ENCODE measurements around the gene CDK8.

The CDK8 gene

DNA sequence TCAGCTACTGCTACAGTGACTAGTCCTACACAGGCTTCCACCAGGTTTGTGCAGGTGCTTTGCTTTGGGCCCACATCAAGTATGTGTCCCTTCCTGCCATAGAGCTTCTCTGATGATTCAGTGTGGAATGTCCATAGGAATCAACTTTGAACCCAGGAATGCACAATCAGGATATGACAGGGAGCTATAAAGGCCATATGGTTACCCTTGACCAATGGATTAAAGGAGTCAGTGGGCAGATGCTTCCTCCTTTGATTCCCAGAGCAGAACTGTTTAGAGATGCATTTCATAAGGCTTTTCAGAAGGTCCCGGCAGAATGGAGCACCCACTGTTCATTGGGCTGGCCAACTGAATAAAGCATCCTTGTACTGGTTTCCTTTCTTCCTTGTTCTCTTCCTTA lies 158.3 kb downstream of the CDK8 start:
- no peaks in the 10 kb centered on the region for H3K36me3 ChIP-seq (ENCODE audit: control insufficient read depth, insufficient read depth, low read length)
- H3K27me3 ChIP-seq (ENCODE audit: control insufficient read depth, insufficient read depth, low read length), result no peaks in the 10 kb centered on the region
- H3K9me3 ChIP-seq (ENCODE audit: control insufficient read depth, insufficient read depth, low read depth, low read length), result no peaks in the 10 kb centered on the region
- no peaks in the 10 kb centered on the region for H3K4me1 ChIP-seq (ENCODE audit: control insufficient read depth, insufficient read depth, low read length)
- no peak overlapping the region for H3K4me3 ChIP-seq (ENCODE audit: low read depth, low read length)
- no peak overlapping the region for H3K9ac ChIP-seq (ENCODE audit: low read length)
- H3K27ac ChIP-seq (ENCODE audit: low read depth, low read length), result no peak overlapping the region

GRCh38 chr13:26412936-26413716 lies 159.2 kb downstream of the CDK8 start:
- Histone ChIP-seq H3K4me1 (ENCODE audit: control insufficient read depth, insufficient read depth, low read length) (no peaks in the 10 kb centered on the region), H3K27ac (ENCODE audit: low read depth, low read length) (no peak overlapping the region)

GRCh38 chr13:26420282-26420960 lies 166.5 kb downstream of the CDK8 start:
- no peak overlapping the region for H3K27ac ChIP-seq (ENCODE audit: low read depth, low read length)
- no peaks in the 10 kb centered on the region for H3K27me3 ChIP-seq (ENCODE audit: control insufficient read depth, insufficient read depth, low read length)
- H3K4me3 ChIP-seq (ENCODE audit: low read depth, low read length), result no peak overlapping the region
- H3K4me1 ChIP-seq (ENCODE audit: control insufficient read depth, insufficient read depth, low read length), result no peaks in the 10 kb centered on the region
- no peaks in the 10 kb centered on the region for H3K9me3 ChIP-seq (ENCODE audit: control insufficient read depth, insufficient read depth, low read depth, low read length)
- no peak overlapping the region for H3K9ac ChIP-seq (ENCODE audit: low read length)
- H3K36me3 ChIP-seq (ENCODE audit: control insufficient read depth, insufficient read depth, low read length), result no peaks in the 10 kb centered on the region

More at GRCh38 chr13:26412936-26413716, 159.2 kb downstream of the CDK8 start:
- Histone ChIP-seq H3K9me3 (ENCODE audit: control insufficient read depth, insufficient read depth, low read depth, low read length) (no peaks in the 10 kb centered on the region), H3K4me3 (ENCODE audit: low read depth, low read length) (no peak overlapping the region), H3K36me3 (ENCODE audit: control insufficient read depth, insufficient read depth, low read length) (no peaks in the 10 kb centered on the region), H3K27me3 (ENCODE audit: control insufficient read depth, insufficient read depth, low read length) (no peaks in the 10 kb centered on the region), H3K9ac (ENCODE audit: low read length) (no peak overlapping the region)

GRCh38 chr13:26422036-26422435 lies 168.1 kb downstream of the CDK8 start:
- H3K36me3 ChIP-seq (ENCODE audit: control insufficient read depth, insufficient read depth, low read length), result no peaks in the 10 kb centered on the region
- no peaks in the 10 kb centered on the region for H3K27me3 ChIP-seq (ENCODE audit: control insufficient read depth, insufficient read depth, low read length)
- H3K27ac ChIP-seq (ENCODE audit: low read depth, low read length), result no peak overlapping the region
- no peaks in the 10 kb centered on the region for H3K9me3 ChIP-seq (ENCODE audit: control insufficient read depth, insufficient read depth, low read depth, low read length)
- H3K4me1 ChIP-seq (ENCODE audit: control insufficient read depth, insufficient read depth, low read length), result no peaks in the 10 kb centered on the region
- no peak overlapping the region for H3K9ac ChIP-seq (ENCODE audit: low read length)
- H3K4me3 ChIP-seq (ENCODE audit: low read depth, low read length), result no peak overlapping the region

DNA sequence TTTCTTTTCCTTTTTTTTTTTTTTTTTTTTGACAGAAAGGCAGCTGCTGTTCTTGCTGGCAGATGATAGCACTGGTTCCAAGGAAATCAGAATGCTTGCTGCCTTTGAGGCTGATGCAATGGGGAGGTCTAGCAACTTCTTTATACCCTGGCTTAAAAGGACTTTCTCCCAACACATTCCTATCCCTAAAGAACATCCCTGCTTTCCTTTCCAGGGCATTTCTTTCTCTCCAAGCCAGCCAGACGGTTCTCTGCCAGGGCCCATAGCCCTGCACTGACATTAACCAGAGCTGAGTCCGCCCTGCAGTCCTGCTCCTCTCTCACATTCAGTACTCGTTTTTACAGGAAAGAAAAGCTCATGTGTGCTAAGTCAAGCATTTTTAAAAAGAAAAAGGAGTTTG lies 169.7 kb downstream of the CDK8 start:
- Histone ChIP-seq H3K27ac (ENCODE audit: low read depth, low read length) (no peak overlapping the region), H3K4me3 (ENCODE audit: low read depth, low read length) (no peak overlapping the region), H3K4me1 (ENCODE audit: control insufficient read depth, insufficient read depth, low read length) (no peaks in the 10 kb centered on the region), H3K9me3 (ENCODE audit: control insufficient read depth, insufficient read depth, low read depth, low read length) (no peaks in the 10 kb centered on the region), H3K27me3 (ENCODE audit: control insufficient read depth, insufficient read depth, low read length) (no peaks in the 10 kb centered on the region), H3K9ac (ENCODE audit: low read length) (no peak overlapping the region), H3K36me3 (ENCODE audit: control insufficient read depth, insufficient read depth, low read length) (no peaks in the 10 kb centered on the region)

GRCh38 chr13:26424181-26424580 lies 170.3 kb downstream of the CDK8 start:
- H3K4me1 ChIP-seq (ENCODE audit: control insufficient read depth, insufficient read depth, low read length), result no peaks in the 10 kb centered on the region
- no peak overlapping the region for H3K27ac ChIP-seq (ENCODE audit: low read depth, low read length)
- no peak overlapping the region for H3K9ac ChIP-seq (ENCODE audit: low read length)
- no peaks in the 10 kb centered on the region for H3K27me3 ChIP-seq (ENCODE audit: control insufficient read depth, insufficient read depth, low read length)
- no peak overlapping the region for H3K4me3 ChIP-seq (ENCODE audit: low read depth, low read length)
- no peaks in the 10 kb centered on the region for H3K9me3 ChIP-seq (ENCODE audit: control insufficient read depth, insufficient read depth, low read depth, low read length)
- no peaks in the 10 kb centered on the region for H3K36me3 ChIP-seq (ENCODE audit: control insufficient read depth, insufficient read depth, low read length)

- no peak overlapping the region for H3K4me3 ChIP-seq (ENCODE audit: low read depth, low read length)
- H3K4me1 ChIP-seq (ENCODE audit: control insufficient read depth, insufficient read depth, low read length), result no peaks in the 10 kb centered on the region
- no peaks in the 10 kb centered on the region for H3K9me3 ChIP-seq (ENCODE audit: control insufficient read depth, insufficient read depth, low read depth, low read length)
- no peaks in the 10 kb centered on the region for H3K36me3 ChIP-seq (ENCODE audit: control insufficient read depth, insufficient read depth, low read length)
- H3K9ac ChIP-seq (ENCODE audit: low read length), result no peak overlapping the region
- H3K27me3 ChIP-seq (ENCODE audit: control insufficient read depth, insufficient read depth, low read length), result no peaks in the 10 kb centered on the region
- no peak overlapping the region for H3K27ac ChIP-seq (ENCODE audit: low read depth, low read length)
These were observed 171.8 kb downstream of the CDK8 start for GRCh38 chr13:26425443-26426358.

GRCh38 chr13:26433776-26434175 lies 179.8 kb downstream of the CDK8 start:
- no peaks in the 10 kb centered on the region for H3K4me1 ChIP-seq (ENCODE audit: control insufficient read depth, insufficient read depth, low read length)
- H3K36me3 ChIP-seq (ENCODE audit: control insufficient read depth, insufficient read depth, low read length), result no peaks in the 10 kb centered on the region
- H3K9ac ChIP-seq (ENCODE audit: low read length), result no peak overlapping the region
- H3K27me3 ChIP-seq (ENCODE audit: control insufficient read depth, insufficient read depth, low read length), result no peaks in the 10 kb centered on the region
- H3K9me3 ChIP-seq (ENCODE audit: control insufficient read depth, insufficient read depth, low read depth, low read length), result peaks cover 28% of the 10 kb centered on the region
- no peak overlapping the region for H3K27ac ChIP-seq (ENCODE audit: low read depth, low read length)
- H3K4me3 ChIP-seq (ENCODE audit: low read depth, low read length), result no peak overlapping the region

DNA sequence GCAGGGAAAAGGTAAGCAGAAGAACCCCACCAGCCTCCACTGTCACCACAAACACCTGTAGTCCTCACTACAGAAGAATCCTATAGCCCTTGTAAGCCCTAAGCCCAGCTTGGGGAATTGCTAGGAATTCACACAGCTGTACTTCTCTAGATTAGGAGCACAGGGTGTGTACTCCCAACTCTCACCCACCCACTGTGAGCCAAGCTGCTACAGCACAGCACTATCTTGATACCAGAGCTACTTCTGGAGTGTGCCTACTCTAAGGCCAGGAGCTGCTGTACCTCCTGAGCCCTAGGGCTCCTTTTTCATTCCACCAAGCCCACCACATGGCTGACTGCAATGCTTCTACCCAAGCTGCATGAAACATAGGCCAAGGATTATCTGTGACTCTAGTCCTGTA lies 181.2 kb downstream of the CDK8 start:
- peaks cover 28% of the 10 kb centered on the region for H3K9me3 ChIP-seq (ENCODE audit: control insufficient read depth, insufficient read depth, low read depth, low read length)
- H3K4me3 ChIP-seq (ENCODE audit: low read depth, low read length), result no peak overlapping the region
- H3K4me1 ChIP-seq (ENCODE audit: control insufficient read depth, insufficient read depth, low read length), result no peaks in the 10 kb centered on the region
- H3K27me3 ChIP-seq (ENCODE audit: control insufficient read depth, insufficient read depth, low read length), result no peaks in the 10 kb centered on the region
- H3K9ac ChIP-seq (ENCODE audit: low read length), result no peak overlapping the region
- H3K27ac ChIP-seq (ENCODE audit: low read depth, low read length), result no peak overlapping the region
- no peaks in the 10 kb centered on the region for H3K36me3 ChIP-seq (ENCODE audit: control insufficient read depth, insufficient read depth, low read length)

GRCh38 chr13:26435646-26436045 lies 181.7 kb downstream of the CDK8 start:
- H3K9me3 ChIP-seq (ENCODE audit: control insufficient read depth, insufficient read depth, low read depth, low read length), result peaks cover 28% of the 10 kb centered on the region
- H3K27me3 ChIP-seq (ENCODE audit: control insufficient read depth, insufficient read depth, low read length), result no peaks in the 10 kb centered on the region
- H3K4me3 ChIP-seq (ENCODE audit: low read depth, low read length), result no peak overlapping the region
- H3K9ac ChIP-seq (ENCODE audit: low read length), result no peak overlapping the region
- no peak overlapping the region for H3K27ac ChIP-seq (ENCODE audit: low read depth, low read length)
- no peaks in the 10 kb centered on the region for H3K36me3 ChIP-seq (ENCODE audit: control insufficient read depth, insufficient read depth, low read length)
- H3K4me1 ChIP-seq (ENCODE audit: control insufficient read depth, insufficient read depth, low read length), result no peaks in the 10 kb centered on the region

GRCh38 chr13:26436914-26437313 lies 183.0 kb downstream of the CDK8 start:
- no peaks in the 10 kb centered on the region for H3K27me3 ChIP-seq (ENCODE audit: control insufficient read depth, insufficient read depth, low read length)
- H3K36me3 ChIP-seq (ENCODE audit: control insufficient read depth, insufficient read depth, low read length), result no peaks in the 10 kb centered on the region
- H3K9me3 ChIP-seq (ENCODE audit: control insufficient read depth, insufficient read depth, low read depth, low read length), result peaks cover 28% of the 10 kb centered on the region
- H3K27ac ChIP-seq (ENCODE audit: low read depth, low read length), result no peak overlapping the region
- H3K9ac ChIP-seq (ENCODE audit: low read length), result no peak overlapping the region
- H3K4me1 ChIP-seq (ENCODE audit: control insufficient read depth, insufficient read depth, low read length), result no peaks in the 10 kb centered on the region
- no peak overlapping the region for H3K4me3 ChIP-seq (ENCODE audit: low read depth, low read length)
